OCI-LY1 (cell line): ENCODE data around the gene CCDC57.

ENCODE experiments used
- H2AFZ ChIP-seq: fragments of 200-600 bp; sonication (generic), shearing (Covaris generic); 2 replicates; pipeline ENCODE4 v1.6.0; 2014; ENCODE audit warnings: antibody characterized with exemption, mild to moderate bottlenecking, low read length
- H3F3A ChIP-seq: fragments of 200-600 bp; sonication (generic), shearing (Covaris generic); 2 replicates; pipeline ENCODE4 v1.6.0; 2014; ENCODE audit warnings: mild to moderate bottlenecking, antibody characterized with exemption, low read length, moderate library complexity; ENCODE audit not compliant: insufficient read depth
- H3K27ac ChIP-seq: fragments of 200-600 bp; sonication (generic); 2 replicates; pipeline ENCODE4 v1.5.1; 2014; ENCODE audit warnings: low read length, mixed run types, mild to moderate bottlenecking, low read depth; ENCODE audit not compliant: poor library complexity, severe bottlenecking
- H3K27me3 ChIP-seq: fragments of 200-600 bp; sonication (generic); 2 replicates; pipeline ENCODE4 v1.6.0; 2014; ENCODE audit warnings: antibody characterized with exemption, mild to moderate bottlenecking, low read length, moderate library complexity; ENCODE audit not compliant: insufficient read depth
- H3K36me3 ChIP-seq: fragments of 200-600 bp; sonication (generic); 2 replicates; pipeline ENCODE4 v1.6.1; 2014; ENCODE audit warnings: mild to moderate bottlenecking, antibody characterized with exemption, low read length, moderate library complexity, mixed read lengths; ENCODE audit not compliant: insufficient read depth
- H3K4me1 ChIP-seq: fragments of 200-600 bp; sonication (generic); 2 replicates; pipeline ENCODE4 v1.5.1; 2014; ENCODE audit warnings: mild to moderate bottlenecking, low read length, moderate library complexity; ENCODE audit not compliant: insufficient read depth, severe bottlenecking
- H3K4me2 ChIP-seq: fragments of 200-600 bp; sonication (generic), shearing (Covaris generic); 2 replicates; pipeline ENCODE4 v1.6.1; 2014; ENCODE audit warnings: low read length
- H3K4me3 ChIP-seq: fragments of 200-600 bp; sonication (generic); 2 replicates; pipeline ENCODE4 v1.5.1; 2014; ENCODE audit warnings: low read length, low read depth, mild to moderate bottlenecking, mixed read lengths; ENCODE audit not compliant: poor library complexity, severe bottlenecking
- H3K79me2 ChIP-seq: fragments of 200-600 bp; shearing (Covaris generic); 2 replicates; pipeline ENCODE4 v1.6.1; 2016; ENCODE audit warnings: mixed run types, low read length, mixed read lengths; ENCODE audit not compliant: insufficient read depth
- H3K9ac ChIP-seq: fragments of 200-600 bp; sonication (generic), shearing (Covaris generic); 2 replicates; pipeline ENCODE4 v1.6.1; 2014; ENCODE audit warnings: mild to moderate bottlenecking, low read length, mixed read lengths
- H3K9me2 ChIP-seq: fragments of 200-600 bp; sonication (generic), shearing (Covaris generic); 2 replicates; pipeline ENCODE4 v1.6.1; 2014; ENCODE audit warnings: low read depth, mild to moderate bottlenecking, low read length, mixed read lengths
- H3K9me3 ChIP-seq: fragments of 200-600 bp; shearing (Covaris generic); 2 replicates; pipeline ENCODE4 v1.6.1; 2014; ENCODE audit warnings: low read length, mixed read lengths
- H4K20me1 ChIP-seq: fragments of 200-600 bp; sonication (generic), shearing (Covaris generic); 2 replicates; pipeline ENCODE4 v1.6.0; 2016; ENCODE audit warnings: mild to moderate bottlenecking, low read length; ENCODE audit not compliant: insufficient read depth
- EZH2 ChIP-seq: fragments of 200-600 bp; sonication (generic), shearing (Covaris generic); IDR thresholded peaks from 2 replicates; pipeline ENCODE4 v1.8.0; 2017; ENCODE audit warnings: borderline replicate concordance, mixed run types, mild to moderate bottlenecking, antibody characterized with exemption, low read length, moderate library complexity, mixed read lengths
- TF ChIP-seq, protein P1 (sequence below): fragments of 200-600 bp; sonication (generic), shearing (Covaris generic); IDR thresholded peaks from 2 replicates; pipeline ENCODE4 v1.5.1; 2017; ENCODE audit warnings: mild to moderate bottlenecking, antibody characterized with exemption, low read length, moderate library complexity, mixed read lengths

The CCDC57 gene

GRCh38 chr17:82246365-82247181 is 33.9 kb upstream of the CCDC57 start:
- H3K36me3 ChIP-seq: peaks cover 97% of the 10 kb centered on the region
- no peak overlapping the region for H3K4me2 ChIP-seq
- no peak overlapping the region for H3K9ac ChIP-seq
- no peak overlapping the region for H3K4me3 ChIP-seq
- H3K9me3 ChIP-seq: no peaks in the 10 kb centered on the region
- H3K79me2 ChIP-seq: no peaks in the 10 kb centered on the region
- no peak overlapping the region for H3K27ac ChIP-seq
- H3F3A ChIP-seq: no peaks in the 10 kb centered on the region
- no peaks in the 10 kb centered on the region for H3K9me2 ChIP-seq
- H2AFZ ChIP-seq: no peak overlapping the region
- H4K20me1 ChIP-seq: no peaks in the 10 kb centered on the region
- TF ChIP-seq EZH2: no peak
- TF ChIP-seq, protein P1, sequence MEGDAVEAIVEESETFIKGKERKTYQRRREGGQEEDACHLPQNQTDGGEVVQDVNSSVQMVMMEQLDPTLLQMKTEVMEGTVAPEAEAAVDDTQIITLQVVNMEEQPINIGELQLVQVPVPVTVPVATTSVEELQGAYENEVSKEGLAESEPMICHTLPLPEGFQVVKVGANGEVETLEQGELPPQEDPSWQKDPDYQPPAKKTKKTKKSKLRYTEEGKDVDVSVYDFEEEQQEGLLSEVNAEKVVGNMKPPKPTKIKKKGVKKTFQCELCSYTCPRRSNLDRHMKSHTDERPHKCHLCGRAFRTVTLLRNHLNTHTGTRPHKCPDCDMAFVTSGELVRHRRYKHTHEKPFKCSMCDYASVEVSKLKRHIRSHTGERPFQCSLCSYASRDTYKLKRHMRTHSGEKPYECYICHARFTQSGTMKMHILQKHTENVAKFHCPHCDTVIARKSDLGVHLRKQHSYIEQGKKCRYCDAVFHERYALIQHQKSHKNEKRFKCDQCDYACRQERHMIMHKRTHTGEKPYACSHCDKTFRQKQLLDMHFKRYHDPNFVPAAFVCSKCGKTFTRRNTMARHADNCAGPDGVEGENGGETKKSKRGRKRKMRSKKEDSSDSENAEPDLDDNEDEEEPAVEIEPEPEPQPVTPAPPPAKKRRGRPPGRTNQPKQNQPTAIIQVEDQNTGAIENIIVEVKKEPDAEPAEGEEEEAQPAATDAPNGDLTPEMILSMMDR: no peak
- no peaks in the 10 kb centered on the region for H3K27me3 ChIP-seq
- H3K4me1 ChIP-seq: no peaks in the 10 kb centered on the region

DNA sequence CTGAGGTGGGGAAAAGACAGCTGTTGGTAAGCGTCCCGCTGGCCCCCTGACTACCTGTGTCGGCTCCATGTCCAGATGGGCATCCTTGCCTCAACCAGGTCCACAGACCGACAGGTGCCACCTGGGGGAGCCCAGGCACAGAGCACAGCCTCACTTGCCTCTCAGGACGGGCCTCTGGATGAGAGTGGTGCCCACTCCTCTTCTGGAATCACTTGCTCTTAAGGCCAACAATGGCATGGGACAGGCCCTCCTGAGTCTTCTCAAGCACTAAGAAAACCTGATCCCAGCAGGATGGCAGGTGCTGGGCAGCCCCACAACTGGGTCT is 33.4 kb upstream of the CCDC57 start:
- H3K9ac ChIP-seq: no peak overlapping the region
- no peaks in the 10 kb centered on the region for H3K27me3 ChIP-seq
- no peaks in the 10 kb centered on the region for H4K20me1 ChIP-seq
- no peak overlapping the region for H3K27ac ChIP-seq
- no peak overlapping the region for H2AFZ ChIP-seq
- H3K36me3 ChIP-seq: peaks cover 96% of the 10 kb centered on the region
- TF ChIP-seq, protein P1: no peak
- no peak for TF ChIP-seq EZH2
- no peak overlapping the region for H3K4me2 ChIP-seq
- H3K9me2 ChIP-seq: no peaks in the 10 kb centered on the region
- H3K4me1 ChIP-seq: no peaks in the 10 kb centered on the region
- H3K79me2 ChIP-seq: no peaks in the 10 kb centered on the region
- H3F3A ChIP-seq: no peaks in the 10 kb centered on the region
- no peak overlapping the region for H3K4me3 ChIP-seq
- H3K9me3 ChIP-seq: no peaks in the 10 kb centered on the region

DNA sequence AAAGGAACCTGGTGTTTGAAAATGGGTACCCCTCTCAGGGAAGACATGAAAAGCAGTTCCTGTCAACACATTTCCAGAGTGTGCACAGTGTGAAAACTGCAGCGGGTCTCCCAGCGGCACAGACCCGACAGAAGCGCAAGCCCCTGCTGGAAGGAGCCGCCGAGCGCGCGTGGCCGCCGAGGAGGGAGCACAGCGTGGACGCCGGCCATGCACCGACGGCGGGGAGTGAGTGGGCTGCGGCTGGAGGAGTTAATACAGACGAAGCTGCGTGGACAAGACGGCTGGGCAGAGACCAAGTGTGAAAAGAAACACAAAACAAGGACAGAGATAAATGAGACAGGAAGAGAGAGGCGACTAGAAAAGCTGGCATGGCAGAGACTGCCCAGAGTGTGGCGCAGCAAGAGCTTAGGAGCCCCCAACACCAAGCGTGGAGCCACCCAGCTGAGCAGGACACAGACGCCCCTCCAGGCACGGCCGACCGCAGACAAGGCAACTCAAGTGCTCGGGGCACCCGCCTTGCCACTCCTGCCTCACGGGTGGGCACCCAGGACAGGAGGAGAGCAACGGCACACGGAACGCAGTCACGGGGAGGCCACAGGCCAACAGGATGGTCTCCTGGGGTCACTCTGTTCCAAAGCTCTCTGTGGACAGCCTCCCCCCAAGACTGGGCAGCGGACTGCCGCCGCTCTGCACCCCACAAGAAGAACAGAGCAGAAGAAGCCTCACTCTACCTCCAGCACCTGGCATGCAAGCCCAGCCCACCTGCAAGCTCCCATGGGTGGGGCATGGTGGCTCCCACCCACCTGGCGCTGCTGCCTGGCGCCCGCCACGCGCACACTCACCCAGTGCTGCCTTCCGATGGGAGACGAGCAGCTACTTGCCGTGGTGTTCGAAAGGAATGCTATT is 32.7 kb upstream of the CCDC57 start:
- Histone ChIP-seq H3K36me3 (peaks cover 89% of the 10 kb centered on the region), H4K20me1 (no peaks in the 10 kb centered on the region), H3K4me1 (no peaks in the 10 kb centered on the region), H2AFZ (no peak overlapping the region), H3K9me3 (no peaks in the 10 kb centered on the region), H3K4me2 (no peak overlapping the region), H3K27ac (no peak overlapping the region), H3K9me2 (no peaks in the 10 kb centered on the region), H3F3A (no peaks in the 10 kb centered on the region), H3K9ac (no peak overlapping the region), H3K79me2 (no peaks in the 10 kb centered on the region), H3K4me3 (no peak overlapping the region), H3K27me3 (no peaks in the 10 kb centered on the region)
- TF ChIP-seq, protein P1: no peak
- TF ChIP-seq EZH2: no peak
